Measurements from ENCODE around the gene IQGAP2. TPM values are rescaled to one million over a fixed set of nuclear protein-coding genes. Genes with fewer than 3 reads are reported as not detected.

The IQGAP2 gene
- total RNA-seq, 1 experiment from 2014 or later: 0.59 TPM

GRCh38 chr5:76422742-76423141 is 19.7 kb downstream of the IQGAP2 start:
- intact Hi-C loops (cut with micrococcal nuclease; ENCODE audit: unreplicated experiment): no loop called here
- Histone ChIP-seq H3K4me1 (ENCODE audit: control insufficient read depth, insufficient read depth, low read length) (no peaks in the 10 kb centered on the region), H3K27ac (ENCODE audit: low read length) (no peak overlapping the region), H3K27me3 (ENCODE audit: control insufficient read depth, insufficient read depth, low read length) (no peaks in the 10 kb centered on the region), H3K9me3 (ENCODE audit: control insufficient read depth, insufficient read depth, low read depth, low read length) (no peaks in the 10 kb centered on the region), H3K4me3 (ENCODE audit: low read depth in 2 of 2, low read length in 2 of 2) (no peak overlapping the region), H3K36me3 (ENCODE audit: control insufficient read depth, insufficient read depth, low read length) (no peaks in the 10 kb centered on the region)
- no TSS peak for BruUV-seq (replicated peaks)
- in situ Hi-C loops (cut with HindIII; ENCODE audit: low pct_unique_long_range_greater_than_20kb, low sequenced_read_pairs): no loop called here
- CTCF ChIA-PET: no interaction called here
- TF ChIP-seq TCF7L2 (IDR thresholded peaks at IDR 0.05; ENCODE audit: low read depth, low read length) (no peak), POLR2AphosphoS5 (IDR thresholded peaks at IDR 0.05; ENCODE audit: low read depth, low read length) (no peak)
- POLR2A ChIA-PET: no interaction called here
- no peak for ATAC-seq
- no peak for DNase-seq (ENCODE audit: low read depth, low spot score)

GRCh38 chr5:76425146-76425545 is 22.1 kb downstream of the IQGAP2 start:
- ATAC-seq (no peak), DNase-seq (ENCODE audit: low read depth, low spot score) (no peak)
- Histone ChIP-seq H3K4me1 (ENCODE audit: control insufficient read depth, insufficient read depth, low read length) (no peaks in the 10 kb centered on the region), H3K4me3 (ENCODE audit: low read depth in 2 of 2, low read length in 2 of 2) (no peak overlapping the region), H3K36me3 (ENCODE audit: control insufficient read depth, insufficient read depth, low read length) (no peaks in the 10 kb centered on the region), H3K9me3 (ENCODE audit: control insufficient read depth, insufficient read depth, low read depth, low read length) (no peaks in the 10 kb centered on the region), H3K27me3 (ENCODE audit: control insufficient read depth, insufficient read depth, low read length) (no peaks in the 10 kb centered on the region), H3K27ac (ENCODE audit: low read length) (no peak overlapping the region)
- in situ Hi-C loops (cut with HindIII; ENCODE audit: low pct_unique_long_range_greater_than_20kb, low sequenced_read_pairs): no loop called here
- intact Hi-C loops (cut with micrococcal nuclease; ENCODE audit: unreplicated experiment): no loop called here
- no TSS peak for BruUV-seq (replicated peaks)
- no peak for TF ChIP-seq TCF7L2 (IDR thresholded peaks at IDR 0.05; ENCODE audit: low read depth, low read length)
- no peak for TF ChIP-seq CTCF (IDR thresholded peaks at IDR 0.05)
- no peak for TF ChIP-seq SIN3A (IDR thresholded peaks at IDR 0.05; ENCODE audit: borderline replicate concordance, insufficient read depth, low read depth, low read length)
- TF ChIP-seq POLR2AphosphoS5 (IDR thresholded peaks at IDR 0.05; ENCODE audit: low read depth, low read length): no peak
- TF ChIP-seq REST (IDR thresholded peaks at IDR 0.05; ENCODE audit: insufficient read depth in 1 of 2, low read depth in 2 of 2, low read length in 1 of 2): no peak
- CTCF ChIA-PET: no interaction called here
- POLR2A ChIA-PET: no interaction called here

GRCh38 chr5:76425928-76426804 is 23.1 kb downstream of the IQGAP2 start:
- Histone ChIP-seq H3K9me3 (ENCODE audit: control insufficient read depth, insufficient read depth, low read depth, low read length) (no peaks in the 10 kb centered on the region), H3K27me3 (ENCODE audit: control insufficient read depth, insufficient read depth, low read length) (no peaks in the 10 kb centered on the region), H3K36me3 (ENCODE audit: control insufficient read depth, insufficient read depth, low read length) (no peaks in the 10 kb centered on the region), H3K27ac (ENCODE audit: low read length) (no peak overlapping the region), H3K4me1 (ENCODE audit: control insufficient read depth, insufficient read depth, low read length) (no peaks in the 10 kb centered on the region), H3K4me3 (ENCODE audit: low read depth in 2 of 2, low read length in 2 of 2) (no peak overlapping the region)
- in situ Hi-C loops (cut with HindIII; ENCODE audit: low pct_unique_long_range_greater_than_20kb, low sequenced_read_pairs) (no loop called here), intact Hi-C loops (cut with micrococcal nuclease; ENCODE audit: unreplicated experiment) (no loop called here)
- POLR2A ChIA-PET: no interaction called here
- ATAC-seq (no peak), DNase-seq (ENCODE audit: low read depth, low spot score) (no peak)
- CTCF ChIA-PET: no interaction called here
- TF ChIP-seq POLR2AphosphoS5 (IDR thresholded peaks at IDR 0.05; ENCODE audit: low read depth, low read length) (no peak), SIN3A (IDR thresholded peaks at IDR 0.05; ENCODE audit: borderline replicate concordance, insufficient read depth, low read depth, low read length) (no peak), TCF7L2 (IDR thresholded peaks at IDR 0.05; ENCODE audit: low read depth, low read length) (no peak), REST (IDR thresholded peaks at IDR 0.05; ENCODE audit: insufficient read depth in 1 of 2, low read depth in 2 of 2, low read length in 1 of 2) (no peak), CTCF (IDR thresholded peaks at IDR 0.05) (no peak)
- no TSS peak for BruUV-seq (replicated peaks)
